Stimulated activated CD4-positive, alpha-beta T cell treated with anti-CD3 and anti-CD28 coated beads, Interleukin-2, amount 100 ng/mL, for 4 hours (primary cell): Measurements from ENCODE around the gene R3HDM1.

Source experiments
- DNase-seq: peaks from one replicate; pipeline ENCODE4 v3.0.0-alpha.2; 2020; ENCODE audit warnings: low read depth

The R3HDM1 gene

DNA sequence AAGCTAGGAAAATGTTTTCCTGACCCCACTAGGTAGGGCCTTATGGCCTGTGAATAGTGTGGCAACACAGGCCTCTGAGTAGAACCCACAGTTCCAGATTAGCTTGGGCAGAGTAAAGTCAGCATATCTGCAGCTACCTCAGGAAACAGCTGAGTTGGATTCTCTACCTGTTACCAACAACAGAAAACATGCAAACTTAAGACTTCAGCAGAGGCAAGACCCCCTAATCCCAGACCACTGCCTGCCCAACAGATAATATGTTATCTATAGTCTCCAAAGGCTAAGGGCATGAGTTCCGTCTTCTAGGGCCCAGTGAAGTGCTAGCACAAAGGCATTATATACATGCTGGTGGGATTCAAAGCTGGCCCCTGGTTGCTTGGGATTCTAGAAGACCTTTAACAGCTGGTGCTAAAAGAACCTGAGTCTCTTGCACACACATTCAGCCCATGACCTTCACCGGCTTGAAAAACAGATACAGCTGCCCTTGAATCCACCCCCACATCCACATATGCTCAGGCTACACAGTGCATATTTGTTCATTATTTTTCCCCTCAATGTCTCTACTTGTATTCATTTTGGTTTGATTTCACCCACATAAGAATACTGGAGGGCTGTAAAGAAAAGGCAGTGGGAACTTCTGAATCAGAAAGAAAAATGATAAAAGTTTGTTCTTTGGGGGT lies 196.9 kb downstream of the R3HDM1 start:
- no peak for DNase-seq

DNA sequence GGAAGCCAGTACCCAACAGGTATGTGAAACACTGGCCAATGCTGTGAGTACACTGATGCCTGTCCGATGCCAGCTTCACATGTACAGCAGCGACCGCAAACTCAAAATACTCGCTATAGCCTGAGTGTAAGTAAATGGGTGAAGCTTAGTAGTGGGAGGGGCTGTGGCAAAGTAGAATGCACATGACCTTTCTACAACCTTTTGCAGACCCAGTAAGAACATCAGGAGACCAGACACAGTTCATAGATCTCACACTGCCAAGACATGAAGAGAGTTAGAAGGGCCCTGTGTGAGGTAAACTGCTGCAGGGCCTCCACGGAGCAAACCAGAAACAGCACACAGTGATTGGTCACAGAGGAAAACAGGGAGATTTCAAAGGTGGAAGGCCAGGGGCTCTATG lies 201.3 kb downstream of the R3HDM1 start:
- no peak for DNase-seq

DNA sequence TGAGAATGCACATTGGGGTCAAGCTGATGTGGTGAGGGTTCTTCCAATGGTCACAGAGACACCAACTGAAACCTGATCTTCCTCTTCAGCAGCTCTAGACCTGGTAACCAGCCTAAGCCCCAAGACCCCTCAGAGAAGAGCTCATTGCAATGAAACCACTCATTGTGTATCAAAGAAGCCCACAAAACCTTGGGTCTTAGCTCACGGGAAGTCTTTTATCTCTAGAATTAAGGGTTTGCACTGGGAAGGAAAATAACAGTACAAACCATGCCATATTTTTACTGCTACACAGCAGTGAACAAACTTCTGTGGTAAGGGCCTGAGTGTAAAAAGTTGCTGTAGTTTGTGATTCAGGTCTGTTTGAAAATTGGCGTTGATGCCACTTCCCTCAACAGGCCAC lies 201.8 kb downstream of the R3HDM1 start:
- no peak for DNase-seq

DNA sequence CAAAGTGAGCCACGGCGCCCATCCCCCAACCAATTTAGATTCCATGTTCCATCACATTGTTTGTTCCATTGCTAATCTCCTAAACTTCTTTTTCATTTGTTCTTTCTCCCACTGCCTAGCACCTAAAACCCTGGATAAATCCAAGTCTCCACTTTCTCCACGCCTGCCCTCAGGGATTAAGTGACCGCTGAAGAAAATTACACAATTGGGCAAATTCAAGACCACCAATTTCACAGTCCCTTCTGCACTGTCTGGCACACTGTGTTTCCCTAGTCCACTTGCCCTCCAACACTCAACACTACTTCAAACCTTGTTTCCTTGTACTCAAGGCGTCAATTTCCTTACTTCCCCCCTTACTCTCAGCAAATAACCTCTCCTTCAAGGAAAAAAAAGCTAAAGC lies 205.3 kb downstream of the R3HDM1 start:
- DNase-seq: no peak

DNA sequence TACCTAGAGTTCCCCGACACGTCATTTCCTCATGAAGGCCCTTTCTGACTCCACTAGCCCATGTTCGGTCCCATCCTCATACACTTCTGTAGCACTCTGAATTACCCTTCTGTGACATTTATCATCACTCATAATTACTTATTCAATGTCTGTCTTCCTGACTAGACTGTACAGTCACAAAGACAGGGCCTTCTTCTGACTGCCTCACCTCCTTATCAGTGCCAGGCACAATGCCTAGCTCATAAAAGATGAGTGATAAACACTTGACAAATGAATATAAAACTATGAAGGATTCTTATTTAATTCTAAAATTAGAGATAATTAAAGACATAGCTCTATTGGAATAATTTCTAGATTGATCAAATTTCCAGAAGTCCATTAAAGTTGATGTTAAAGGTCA lies 208.9 kb downstream of the R3HDM1 start:
- DNase-seq: no peak

DNA sequence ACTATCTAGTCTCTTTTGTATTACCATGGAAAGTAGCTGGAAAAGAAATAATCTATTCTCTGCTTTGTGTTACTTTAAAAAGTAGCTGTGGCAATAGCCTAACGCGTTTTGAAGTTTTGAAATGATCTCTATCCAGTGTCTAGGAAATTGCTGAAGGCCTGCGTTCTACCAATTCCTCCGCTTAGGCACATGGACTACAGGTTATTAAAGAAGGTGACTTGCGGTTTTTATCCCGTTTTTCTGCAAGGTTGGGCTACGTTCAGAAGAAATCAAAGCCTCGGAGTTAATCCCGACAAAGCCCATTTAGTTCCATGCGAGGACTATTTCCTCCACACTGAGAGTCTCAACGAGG lies 209.7 kb downstream of the R3HDM1 start:
- DNase-seq: no peak

DNA sequence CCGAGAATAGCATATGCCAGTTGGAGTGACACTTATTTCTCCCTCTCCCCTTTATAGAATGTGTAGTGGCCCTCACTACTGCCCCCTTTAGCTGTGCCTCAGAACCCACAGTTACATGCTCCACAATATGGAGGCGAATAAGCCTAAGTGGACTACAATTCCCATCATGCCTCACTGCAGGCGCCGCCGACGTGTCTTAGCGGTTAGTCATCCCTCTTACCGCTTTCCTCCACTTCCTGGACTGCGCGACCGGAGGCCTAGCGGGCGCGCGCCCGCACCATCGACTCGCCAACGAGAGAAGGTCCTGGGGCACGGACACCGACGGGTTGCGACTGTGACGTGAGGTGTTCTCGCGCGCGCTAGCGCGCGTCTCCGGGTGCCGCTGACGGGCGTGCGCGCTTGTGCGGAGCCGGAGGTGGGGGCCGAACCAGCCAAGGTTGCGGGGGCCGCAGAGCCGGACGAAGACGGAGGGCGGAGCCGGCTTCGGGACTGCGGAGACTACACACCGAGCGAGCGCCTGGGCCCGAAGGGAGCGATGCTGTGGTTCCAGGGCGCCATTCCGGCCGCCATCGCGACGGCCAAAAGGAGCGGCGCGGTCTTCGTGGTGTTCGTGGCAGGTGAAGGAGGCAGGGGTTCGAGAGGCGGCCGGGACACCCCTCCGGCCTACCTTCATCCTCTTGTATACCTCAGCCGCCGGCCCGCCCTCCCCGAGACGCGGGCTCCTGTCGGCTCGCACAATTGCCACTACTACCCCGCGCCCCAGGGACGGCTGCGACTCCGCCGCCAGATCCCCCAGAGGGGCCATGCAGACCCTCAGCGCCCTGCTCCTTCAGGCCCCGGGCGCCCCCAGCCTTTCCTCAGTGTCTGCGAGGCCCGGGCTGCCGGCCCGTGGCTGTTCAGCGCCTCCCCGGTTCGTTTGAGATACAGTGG lies 210.4 kb downstream of the R3HDM1 start, which contains the start of gene UBXN4:
TSS of gene UBXN4 (plus strand) at position 461 of the 930 bp plus-strand sequence. CDS start at position 536, 75 bp downstream.
- DNase-seq: peak; percentile 94

DNA sequence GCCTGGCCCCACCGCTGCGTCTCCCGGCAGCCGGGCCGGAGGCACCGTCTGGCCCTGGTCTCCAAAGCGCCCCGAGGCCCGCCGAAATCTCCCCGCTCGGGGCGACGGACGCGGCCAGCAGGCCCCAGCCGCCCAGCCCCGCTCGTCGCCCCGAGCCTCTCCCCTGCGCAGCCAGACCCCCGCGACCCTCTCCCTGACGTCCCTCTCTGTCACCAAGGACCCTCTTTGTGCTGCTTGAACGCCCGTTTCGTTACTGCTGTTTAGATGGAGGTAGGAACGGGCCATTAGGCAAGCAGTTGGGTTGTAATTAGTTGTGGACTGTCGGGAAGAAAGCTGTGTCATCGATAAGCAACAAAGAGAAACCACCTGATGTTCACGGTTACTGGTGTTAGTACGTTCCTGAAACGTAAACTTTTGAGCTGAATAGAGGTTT lies 211.1 kb downstream of the R3HDM1 start:
- DNase-seq: peak; percentile 11

DNA sequence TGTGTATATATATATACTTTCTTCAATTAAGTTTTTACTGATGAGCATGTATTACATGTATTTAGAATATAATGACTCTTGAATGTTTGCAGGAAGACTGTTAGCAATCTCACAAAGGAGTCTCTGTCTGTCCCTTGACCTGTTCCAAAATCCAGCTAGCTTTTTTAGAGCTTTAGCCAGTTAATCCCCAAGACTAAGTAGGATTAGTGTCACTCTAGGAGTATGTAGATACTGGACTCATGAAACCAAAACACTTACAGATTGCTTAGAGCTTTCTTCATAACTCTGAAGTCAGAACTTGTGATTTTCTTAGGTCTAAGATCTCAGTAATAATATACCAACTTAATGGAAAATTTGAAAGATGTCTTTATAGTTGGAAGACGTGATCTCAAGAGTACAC lies 212.6 kb downstream of the R3HDM1 start:
- DNase-seq: no peak

DNA sequence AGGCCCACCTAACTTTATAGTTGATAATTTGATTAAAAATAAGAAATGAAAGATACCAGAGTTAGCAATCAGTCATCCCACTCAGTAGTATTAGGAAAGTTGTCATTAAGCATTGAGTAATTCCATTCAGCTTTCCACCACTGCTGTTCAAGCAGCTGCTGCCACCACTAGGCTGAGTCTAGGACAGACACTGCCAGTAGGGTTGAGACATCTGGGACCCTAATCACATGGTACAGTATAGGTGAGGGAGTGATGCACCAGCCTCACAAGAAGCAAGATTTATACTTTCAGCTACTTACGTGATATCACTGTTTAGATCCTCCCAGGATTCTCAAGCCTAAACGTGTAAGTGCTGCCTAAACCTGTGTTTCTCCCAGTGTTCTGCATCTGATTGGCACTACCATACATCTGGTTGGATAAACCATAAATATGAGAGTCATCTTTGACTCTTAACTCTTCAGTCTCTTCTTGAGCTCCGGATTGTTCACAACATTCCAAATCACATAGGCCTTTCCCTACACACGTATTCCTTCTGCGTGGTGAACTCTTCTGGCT lies 213.6 kb downstream of the R3HDM1 start:
- DNase-seq: peak; percentile 5

DNA sequence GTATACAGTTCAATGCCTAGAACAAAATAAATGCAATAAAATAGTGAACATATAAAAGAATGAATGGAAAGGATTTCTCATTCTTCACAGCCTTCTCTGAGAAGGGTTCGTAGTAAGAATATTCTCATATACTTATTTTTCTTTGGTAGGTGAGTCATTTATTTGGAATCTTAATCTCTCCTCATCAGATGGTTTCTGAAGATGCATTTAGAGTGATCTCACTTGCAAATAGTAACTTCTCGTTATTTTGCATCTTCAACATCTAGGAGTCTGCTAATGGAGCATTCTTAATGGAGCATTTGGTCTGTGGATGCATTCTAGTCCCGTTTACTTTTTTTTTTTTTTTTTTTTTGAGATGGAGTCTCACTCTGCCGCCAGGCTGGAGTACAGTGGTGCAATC lies 214.3 kb downstream of the R3HDM1 start:
- no peak for DNase-seq

DNA sequence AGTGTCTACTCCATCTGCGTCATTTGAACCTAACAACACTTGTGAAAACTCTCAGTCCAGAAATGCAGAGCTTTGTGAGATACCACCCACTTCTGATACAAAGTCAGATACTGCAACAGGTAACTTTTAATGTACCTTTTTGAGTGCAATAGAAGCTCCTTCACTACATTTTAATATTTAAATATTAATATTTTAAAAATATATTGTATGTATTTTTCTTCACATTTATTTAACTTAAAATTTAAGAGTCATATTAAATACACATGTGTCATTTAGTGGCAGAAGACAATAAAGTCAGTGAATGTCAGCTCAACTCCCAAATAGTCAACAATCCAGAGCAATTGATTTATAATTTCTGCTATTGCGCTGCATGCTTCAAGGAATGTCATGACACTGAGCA lies 224.3 kb downstream of the R3HDM1 start:
- DNase-seq: no peak

DNA sequence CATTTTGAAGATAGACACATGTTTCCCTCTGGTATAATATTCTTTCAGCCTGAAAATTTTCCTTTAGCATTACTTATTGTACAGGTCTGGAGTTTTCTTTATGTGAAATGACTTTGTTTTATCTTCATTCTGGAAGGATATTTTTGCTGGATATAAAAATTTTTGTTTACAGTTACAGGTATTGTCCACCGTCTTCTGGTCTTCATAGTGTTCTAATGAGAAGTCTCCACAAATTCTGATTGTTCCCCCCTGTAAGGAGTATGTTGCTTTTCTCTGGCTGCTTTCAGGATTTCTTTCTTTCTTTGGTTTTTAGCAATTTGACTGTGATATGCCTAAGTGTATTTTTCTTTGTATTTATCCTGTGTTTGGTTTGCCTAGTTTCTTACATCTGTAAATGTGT lies 225.4 kb downstream of the R3HDM1 start:
- no peak for DNase-seq

DNA sequence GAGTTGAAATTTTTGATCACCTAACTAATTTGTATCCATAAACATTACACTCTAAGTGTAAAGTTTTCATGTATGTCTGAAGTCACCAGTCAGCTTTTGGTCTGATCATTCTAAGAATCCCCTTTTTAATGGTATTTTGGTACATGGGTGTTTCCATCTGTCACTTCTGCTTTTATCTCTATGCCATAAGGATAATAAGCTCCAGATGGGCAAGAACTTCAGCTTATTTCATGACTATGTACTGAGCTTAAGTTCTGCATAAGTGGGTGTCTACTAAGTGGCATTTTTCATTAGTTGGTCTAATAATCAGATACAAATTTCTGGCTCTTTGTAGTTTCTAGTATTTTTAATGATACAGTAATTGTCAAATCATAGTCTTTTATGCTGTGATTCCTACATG lies 230.7 kb downstream of the R3HDM1 start:
- no peak for DNase-seq

DNA sequence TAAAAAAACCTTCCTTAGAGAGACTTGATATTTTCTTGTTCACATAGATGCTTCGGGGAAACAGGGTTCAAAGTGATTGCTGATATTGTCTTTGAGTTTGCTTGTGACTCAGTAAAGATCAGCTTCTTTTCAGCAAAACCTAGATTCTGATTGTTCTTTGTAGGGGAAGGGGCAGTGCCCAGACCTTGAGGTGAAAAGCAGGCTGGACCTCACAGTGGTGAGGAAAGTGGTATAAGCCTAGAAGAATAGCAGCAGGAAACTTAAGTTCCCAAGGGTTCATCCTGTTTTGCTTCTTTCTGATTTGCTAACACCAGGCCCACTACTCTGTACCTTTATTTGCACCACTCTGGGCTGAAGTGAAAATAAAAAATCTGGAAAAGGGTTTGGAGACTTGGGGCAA lies 231.2 kb downstream of the R3HDM1 start:
- DNase-seq: no peak

DNA sequence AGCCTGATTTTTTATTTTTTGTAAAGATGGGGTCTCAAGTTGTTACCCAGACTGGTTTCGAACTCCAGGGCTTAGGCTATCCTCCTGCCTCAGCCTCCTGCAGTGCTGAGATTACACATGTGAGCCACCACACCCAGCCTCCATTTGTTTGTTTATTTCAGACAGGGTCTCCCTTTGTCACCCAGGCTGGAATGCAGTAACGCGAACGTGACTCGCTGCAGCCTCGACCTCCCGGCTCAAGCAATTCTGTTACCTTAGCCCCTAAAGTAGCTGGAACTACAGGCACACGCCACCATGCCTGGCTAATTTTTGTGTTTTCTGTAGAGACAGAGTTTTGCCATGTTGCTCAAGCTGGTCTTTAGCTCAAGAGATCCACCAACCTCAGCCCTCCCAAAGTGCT lies 237.6 kb downstream of the R3HDM1 start:
- no peak for DNase-seq

DNA sequence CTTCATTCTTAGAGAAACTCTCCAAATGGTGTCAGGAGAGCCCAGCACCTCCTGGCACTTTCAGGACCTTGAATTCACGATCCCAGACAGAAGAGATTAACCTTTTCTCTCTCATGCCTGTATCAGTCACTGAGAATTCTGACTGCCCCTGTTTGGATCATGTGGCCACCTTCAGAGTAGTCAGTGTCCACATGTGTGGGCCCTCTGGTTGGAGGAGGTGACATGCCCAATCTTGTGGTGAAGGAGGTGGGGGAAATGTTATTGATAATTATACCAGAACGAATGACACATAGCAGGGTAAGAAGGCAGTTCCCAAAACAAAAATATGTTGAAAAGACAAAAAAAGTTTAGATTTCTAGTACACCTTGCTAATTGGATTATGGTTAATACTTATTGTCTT lies 242.0 kb downstream of the R3HDM1 start:
- DNase-seq: no peak

DNA sequence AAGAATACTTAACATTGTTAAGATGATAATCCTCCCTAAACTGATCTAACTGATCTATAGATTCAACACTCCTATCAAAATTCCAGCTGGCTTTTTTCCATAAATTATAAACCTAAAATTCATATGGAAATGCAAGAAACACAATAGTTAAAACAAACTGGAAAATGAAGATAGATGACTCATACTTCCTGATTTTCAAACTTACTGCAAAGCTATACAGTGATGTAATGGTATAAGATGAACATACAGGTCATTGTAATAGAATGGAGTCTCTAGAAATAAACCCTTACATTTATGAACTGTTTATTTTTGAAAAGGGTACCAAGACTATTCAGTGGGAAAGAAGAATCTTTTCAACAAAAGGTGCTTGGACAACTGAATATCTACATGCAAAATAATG lies 242.6 kb downstream of the R3HDM1 start:
- no peak for DNase-seq
